Esophagus squamous epithelium (tissue), 4 donors: ENCODE data around the gene CCDC68.

Experiments used
- CTCF ChIP-seq, 6 experiments: fragments of 450-650 bp in 4 of 6; fragments of 200-600 bp in 2 of 6; sonication (generic) in 2 of 6; IDR thresholded peaks; one replicate each; pipeline ENCODE4 v1.5.1; 2016 to 2019; ENCODE audit warnings: antibody characterized with exemption in 6 of 6, mild to moderate bottlenecking in 4 of 6, moderate library complexity in 4 of 6
- POLR2A ChIP-seq, 4 donors: fragments of 450-650 bp; IDR thresholded peaks; one replicate each; pipeline ENCODE4 v1.6.1; 2017; ENCODE audit warnings: antibody characterized with exemption in 4 of 4, mild to moderate bottlenecking in 4 of 4, moderate library complexity in 3 of 4

GRCh38 chr18:54888378-54888777, 70.9 kb downstream of the CCDC68 start:
- no peak for TF ChIP-seq CTCF (IDR thresholded peaks at IDR 0.05)
- TF ChIP-seq POLR2A (IDR thresholded peaks at IDR 0.05) = no peak
